ENCODE measurements around the gene OR8B12. TPM values are rescaled to one million over a fixed set of nuclear protein-coding genes. Genes with fewer than 3 reads are reported as not detected.

Gene OR8B12
- total RNA-seq (2022; extraction: Qiagen RNA extraction; ENCODE audit: low read depth) = not detected in 5 replicates

GRCh38 chr11:124543554-124543953 lies at the start of gene OR8B12:
TSS of gene OR8B12 (minus strand) at chr11:124543654. CDS start at chr11:124543654, 0 bp downstream.

GRCh38 chr11:124569697-124570096 lies 26.2 kb upstream of the OR8B12 start, which contains the start of gene OR8A1:
TSS of gene OR8A1 (plus strand) at chr11:124569997. CDS start at chr11:124570120, 123 bp downstream.

Other genes starting within 250 kb of the OR8B12 start
- not detected in 5 replicates for gene OR8D1, start 229.7 kb downstream of the OR8B12 start, total RNA-seq (2022; extraction: Qiagen RNA extraction; ENCODE audit: low read depth)
- gene OR8D2, start 223.5 kb downstream of the OR8B12 start, total RNA-seq (2022; extraction: Qiagen RNA extraction; ENCODE audit: low read depth) = not detected in 5 replicates
- not detected in 5 replicates for gene OR8B2, start 159.2 kb downstream of the OR8B12 start, total RNA-seq (2022; extraction: Qiagen RNA extraction; ENCODE audit: low read depth)
- not detected in 5 replicates for gene OR8B3, start 144.6 kb downstream of the OR8B12 start, total RNA-seq (2022; extraction: Qiagen RNA extraction; ENCODE audit: low read depth)
- not detected in 5 replicates for gene OR8B4, start 118.8 kb downstream of the OR8B12 start, total RNA-seq (2022; extraction: Qiagen RNA extraction; ENCODE audit: low read depth)
- not detected in 5 replicates for gene OR8B8, start 98.0 kb downstream of the OR8B12 start, total RNA-seq (2022; extraction: Qiagen RNA extraction; ENCODE audit: low read depth)
- gene OR8A1, start 26.3 kb upstream of the OR8B12 start, total RNA-seq (2022; extraction: Qiagen RNA extraction; ENCODE audit: low read depth) = not detected in 5 replicates
- not detected in 5 replicates for gene PANX3, start 67.8 kb upstream of the OR8B12 start, total RNA-seq (2022; extraction: Qiagen RNA extraction; ENCODE audit: low read depth)
- gene TBRG1, start 79.2 kb upstream of the OR8B12 start, total RNA-seq (2022; extraction: Qiagen RNA extraction; ENCODE audit: low read depth) = 17.0 to 20.4 TPM (median 17.5 TPM) in 5 replicates
- gene SIAE, start 130.1 kb upstream of the OR8B12 start, total RNA-seq (2022; extraction: Qiagen RNA extraction; ENCODE audit: low read depth) = 13.4 to 14.9 TPM (median 14.2 TPM) in 5 replicates
- 16.5 to 34.0 TPM (median 18.5 TPM) in 5 replicates for gene SPA17, start 130.2 kb upstream of the OR8B12 start, total RNA-seq (2022; extraction: Qiagen RNA extraction; ENCODE audit: low read depth)
- gene NRGN, start 196.3 kb upstream of the OR8B12 start, total RNA-seq (2022; extraction: Qiagen RNA extraction; ENCODE audit: low read depth) = 5.5 to 11.1 TPM (median 10.7 TPM) in 5 replicates
- gene VSIG2, start 208.6 kb upstream of the OR8B12 start, total RNA-seq (2022; extraction: Qiagen RNA extraction; ENCODE audit: low read depth) = not detected in 5 replicates
- gene ESAM, start 218.6 kb upstream of the OR8B12 start, total RNA-seq (2022; extraction: Qiagen RNA extraction; ENCODE audit: low read depth) = 7.5 to 12.4 TPM (median 10.6 TPM) in 5 replicates